Upper lobe of right lung (tissue), 1 donor: ENCODE data around the gene NSD2. TPM values are rescaled to one million over a fixed set of nuclear protein-coding genes. Genes with fewer than 3 reads are reported as not detected.
A peak's percentile ranks its signal among the peaks of the same experiment; 100 is the strongest.
"Not testable (repeated sequence)": the region's sequence is repeated elsewhere in the genome, so short reads cannot be mapped to it uniquely, and the experiment has no call there.

Experiments
- ATAC-seq: fragments of 200-7000 bp; cut with Tn5 transposase; one replicate; pipeline ENCODE4 v1.9.1; 2020; ENCODE audit warnings: mild to moderate bottlenecking, moderate library complexity
- DNase-seq: peaks from one replicate; pipeline ENCODE4 v3.0.0-alpha.2; 2020
- H3K27ac ChIP-seq: fragments of 200-600 bp; one replicate; pipeline ENCODE4 v1.8.0; 2022
- H3K27me3 ChIP-seq: fragments of 200-600 bp; one replicate; pipeline ENCODE4 v1.8.0; 2022; ENCODE audit warnings: mild to moderate bottlenecking
- H3K36me3 ChIP-seq: fragments of 200-600 bp; one replicate; pipeline ENCODE4 v1.8.0; 2022
- H3K4me1 ChIP-seq: fragments of 200-600 bp; one replicate; pipeline ENCODE4 v1.8.0; 2022
- H3K4me3 ChIP-seq: fragments of 200-600 bp; one replicate; pipeline ENCODE4 v1.8.0; 2022; ENCODE audit warnings: mild to moderate bottlenecking
- H3K9me3 ChIP-seq: fragments of 200-600 bp; one replicate; pipeline ENCODE4 v1.8.0; 2022
- CTCF ChIP-seq: fragments of 200-600 bp; IDR thresholded peaks from one replicate; pipeline ENCODE4 v1.8.0; 2022; ENCODE audit warnings: antibody characterized with exemption
- intact Hi-C: fragments of 100-400 bp; cut with DNase I; formaldehyde crosslinking; loops from one replicate; pipeline ENCODE4 v1.11.0; 2022
- total RNA-seq: library from RNA; stranded (reverse); fragmentation: NEBNext Ultra II Directional; extraction: Animal tissue kit (Norgen Biotek cat#: 25700); gene quantifications from one replicate; pipeline ENCODE4 v1.2.1, GENCODE V29; 2021
- donor health status: DM: no; HTN: yes; CAD: no; lungs with severe emphysema.

NSD2 gene
- total RNA-seq, 1 donor from 2014 or later: 45.2 TPM

GRCh38 chr4:1842993-1843448, 28.2 kb upstream of the NSD2 start:
- no peak for ATAC-seq
- Histone ChIP-seq H3K27ac (no peak overlapping the region), H3K4me1 (no peaks in the 10 kb centered on the region), H3K36me3 (peaks cover 89% of the 10 kb centered on the region), H3K4me3 (no peak overlapping the region), H3K27me3 (no peaks in the 10 kb centered on the region), H3K9me3 (no peaks in the 10 kb centered on the region)
- DNase-seq: no peak
- TF ChIP-seq CTCF: no peak
- intact Hi-C loops: no loop called here

- Histone ChIP-seq H3K36me3 (peaks cover 86% of the 10 kb centered on the region), H3K4me1 (no peaks in the 10 kb centered on the region), H3K9me3 (no peaks in the 10 kb centered on the region), H3K27me3 (no peaks in the 10 kb centered on the region), H3K4me3 (no peak overlapping the region), H3K27ac (no peak overlapping the region)
- DNase-seq: no peak
- intact Hi-C loops: no loop called here
- TF ChIP-seq CTCF: no peak
- peak; percentile 5 for ATAC-seq
Observed at GRCh38 chr4:1843852-1844251, 27.3 kb upstream of the NSD2 start.

GRCh38 chr4:1844618-1845017, 26.6 kb upstream of the NSD2 start:
- intact Hi-C loops, H3K4me1 ChIP-seq, H3K4me3 ChIP-seq, H3K27ac ChIP-seq, H3K9me3 ChIP-seq, H3K27me3 ChIP-seq, ATAC-seq, DNase-seq: not testable (repeated sequence)
- H3K36me3 ChIP-seq: peaks cover 79% of the 10 kb centered on the region

GRCh38 chr4:1846580-1846979, 24.6 kb upstream of the NSD2 start:
- no peaks in the 10 kb centered on the region for H3K9me3 ChIP-seq
- DNase-seq (no peak), ATAC-seq (no peak)
- H3K36me3 ChIP-seq: peaks cover 59% of the 10 kb centered on the region
- H3K4me3 ChIP-seq: no peak overlapping the region
- peaks cover 5% of the 10 kb centered on the region for H3K4me1 ChIP-seq
- no peak for TF ChIP-seq CTCF
- H3K27me3 ChIP-seq: no peaks in the 10 kb centered on the region
- intact Hi-C loops: no loop called here
- no peak overlapping the region for H3K27ac ChIP-seq

GRCh38 chr4:1850276-1850675, 20.9 kb upstream of the NSD2 start:
- DNase-seq (no peak), ATAC-seq (no peak)
- Histone ChIP-seq H3K27me3 (no peaks in the 10 kb centered on the region), H3K27ac (no peak overlapping the region), H3K36me3 (peaks cover 31% of the 10 kb centered on the region), H3K4me3 (no peak overlapping the region), H3K9me3 (no peaks in the 10 kb centered on the region), H3K4me1 (peaks cover 13% of the 10 kb centered on the region)
- intact Hi-C loops: no loop called here
- no peak for TF ChIP-seq CTCF

GRCh38 chr4:1851160-1851559, 20.0 kb upstream of the NSD2 start:
- peaks cover 22% of the 10 kb centered on the region for H3K36me3 ChIP-seq
- H3K27me3 ChIP-seq: no peaks in the 10 kb centered on the region
- intact Hi-C loops: no loop called here
- no peaks in the 10 kb centered on the region for H3K9me3 ChIP-seq
- TF ChIP-seq CTCF: no peak
- H3K4me3 ChIP-seq: no peak overlapping the region
- ATAC-seq (no peak), DNase-seq (no peak)
- no peak overlapping the region for H3K27ac ChIP-seq
- peaks cover 13% of the 10 kb centered on the region for H3K4me1 ChIP-seq
